ENCODE results near the gene TTYH1. TPM values are rescaled to one million over a fixed set of nuclear protein-coding genes. Genes with fewer than 3 reads are reported as not detected.
"Not testable (repeated sequence)": the region's sequence is repeated elsewhere in the genome, so short reads cannot be mapped to it uniquely, and the experiment has no call there.

TTYH1 gene
- total RNA-seq, 2 donors from 2014 or later = 1.0 to 2.0 TPM

DNA sequence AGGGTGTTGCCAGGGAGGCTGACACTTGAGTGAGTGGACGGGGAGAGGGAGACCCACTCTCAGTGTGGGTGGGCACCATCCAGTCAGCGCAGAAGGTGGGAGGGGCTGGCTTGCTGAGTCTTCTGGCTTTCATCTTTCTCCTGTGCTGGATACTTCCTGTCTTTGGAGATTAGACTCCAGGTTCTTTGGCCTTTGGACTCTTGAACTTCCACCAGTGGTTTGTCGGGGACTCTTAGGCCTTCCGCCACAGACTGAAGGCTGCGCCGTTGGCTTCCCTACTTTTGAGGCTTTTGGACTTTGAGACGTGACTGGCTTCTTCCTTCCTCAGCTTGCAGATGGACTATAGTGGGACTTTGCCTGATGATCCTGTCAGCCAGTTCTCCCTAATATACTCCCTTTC lies 29.5 kb downstream of the TTYH1 start:
- WGBS, 2 experiments (ENCODE audit: insufficient coverage in 1 of 2, insufficient read length in 1 of 2) = 95 to 97% methylated on average over 4 to 7 of the region's 7 CpGs

DNA sequence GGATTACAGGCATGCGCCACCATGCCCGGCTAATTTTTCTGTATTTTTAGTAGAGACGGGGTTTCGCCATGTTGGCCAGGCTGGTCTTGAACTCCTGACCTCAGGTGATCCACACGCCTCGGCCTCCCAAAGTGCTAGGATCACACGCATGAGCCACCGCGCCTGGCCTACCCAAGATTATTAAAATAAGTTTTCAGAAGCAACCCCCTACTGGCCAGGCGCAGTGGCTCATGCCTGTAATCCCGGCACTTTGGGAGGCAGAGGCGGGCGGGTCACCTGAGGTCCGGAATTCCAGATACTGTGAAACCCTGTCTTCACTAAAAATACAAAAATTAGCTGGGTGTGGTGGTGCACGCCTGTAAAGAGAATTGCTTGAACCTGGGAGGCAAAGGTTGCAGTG lies 31.1 kb downstream of the TTYH1 start:
- peaks cover 23% of the 10 kb centered on the region for H3K36me3 ChIP-seq (ENCODE audit: control insufficient read depth, insufficient read depth, low read length)
- not testable (repeated sequence) for H3K9ac ChIP-seq (ENCODE audit: extremely low read depth, low read length, poor library complexity, severe bottlenecking); H3K9me3 Mint-ChIP-seq; H3K4me1 ChIP-seq (ENCODE audit: control insufficient read depth, insufficient read depth, low read length); H3K27ac ChIP-seq (ENCODE audit: low read depth, low read length); H3K27me3 ChIP-seq (ENCODE audit: control insufficient read depth, insufficient read depth, low read length, poor library complexity, severe bottlenecking); H3K4me3 Mint-ChIP-seq; H3K27ac Mint-ChIP-seq; H3K27me3 Mint-ChIP-seq (ENCODE audit: insufficient read depth); H3K4me3 ChIP-seq (ENCODE audit: low read length); H3K9me3 ChIP-seq (ENCODE audit: control insufficient read depth, low read length)
- DNase-seq = peak; percentile 39
- peaks cover 36% of the 10 kb centered on the region for H3K36me3 Mint-ChIP-seq (ENCODE audit: low read depth)
- TF ChIP-seq, protein P1, sequence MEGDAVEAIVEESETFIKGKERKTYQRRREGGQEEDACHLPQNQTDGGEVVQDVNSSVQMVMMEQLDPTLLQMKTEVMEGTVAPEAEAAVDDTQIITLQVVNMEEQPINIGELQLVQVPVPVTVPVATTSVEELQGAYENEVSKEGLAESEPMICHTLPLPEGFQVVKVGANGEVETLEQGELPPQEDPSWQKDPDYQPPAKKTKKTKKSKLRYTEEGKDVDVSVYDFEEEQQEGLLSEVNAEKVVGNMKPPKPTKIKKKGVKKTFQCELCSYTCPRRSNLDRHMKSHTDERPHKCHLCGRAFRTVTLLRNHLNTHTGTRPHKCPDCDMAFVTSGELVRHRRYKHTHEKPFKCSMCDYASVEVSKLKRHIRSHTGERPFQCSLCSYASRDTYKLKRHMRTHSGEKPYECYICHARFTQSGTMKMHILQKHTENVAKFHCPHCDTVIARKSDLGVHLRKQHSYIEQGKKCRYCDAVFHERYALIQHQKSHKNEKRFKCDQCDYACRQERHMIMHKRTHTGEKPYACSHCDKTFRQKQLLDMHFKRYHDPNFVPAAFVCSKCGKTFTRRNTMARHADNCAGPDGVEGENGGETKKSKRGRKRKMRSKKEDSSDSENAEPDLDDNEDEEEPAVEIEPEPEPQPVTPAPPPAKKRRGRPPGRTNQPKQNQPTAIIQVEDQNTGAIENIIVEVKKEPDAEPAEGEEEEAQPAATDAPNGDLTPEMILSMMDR (conservative IDR thresholded peaks at IDR 0.05) = peak; percentile 52
- WGBS, 2 experiments (ENCODE audit: insufficient coverage in 1 of 2, insufficient read length in 1 of 2) = 96% methylated on average over 9 to 15 of the region's 15 CpGs
- H3K4me1 Mint-ChIP-seq = peaks cover 25% of the 10 kb centered on the region

More for the DNA sequence above, 29.5 kb downstream of the TTYH1 start:
- peaks cover 23% of the 10 kb centered on the region for H3K36me3 ChIP-seq (ENCODE audit: control insufficient read depth, insufficient read depth, low read length)
- Mint-ChIP-seq H3K27ac (no peak overlapping the region), H3K27me3 (ENCODE audit: insufficient read depth) (no peaks in the 10 kb centered on the region), H3K4me3 (no peak overlapping the region), H3K9me3 (no peaks in the 10 kb centered on the region), H3K36me3 (ENCODE audit: low read depth) (peaks cover 36% of the 10 kb centered on the region), H3K4me1 (peaks cover 9% of the 10 kb centered on the region)
- DNase-seq = no peak
- H3K9ac ChIP-seq (ENCODE audit: extremely low read depth, low read length, poor library complexity, severe bottlenecking) = no peak overlapping the region
- no peak overlapping the region for H3K27ac ChIP-seq (ENCODE audit: low read depth, low read length)
- H3K27me3 ChIP-seq (ENCODE audit: control insufficient read depth, insufficient read depth, low read length, poor library complexity, severe bottlenecking) = no peaks in the 10 kb centered on the region
- no peaks in the 10 kb centered on the region for H3K9me3 ChIP-seq (ENCODE audit: control insufficient read depth, low read length)
- no peak overlapping the region for H3K4me3 ChIP-seq (ENCODE audit: low read length)
- TF ChIP-seq, protein P1 (conservative IDR thresholded peaks at IDR 0.05) = no peak
- H3K4me1 ChIP-seq (ENCODE audit: control insufficient read depth, insufficient read depth, low read length) = no peaks in the 10 kb centered on the region

DNA sequence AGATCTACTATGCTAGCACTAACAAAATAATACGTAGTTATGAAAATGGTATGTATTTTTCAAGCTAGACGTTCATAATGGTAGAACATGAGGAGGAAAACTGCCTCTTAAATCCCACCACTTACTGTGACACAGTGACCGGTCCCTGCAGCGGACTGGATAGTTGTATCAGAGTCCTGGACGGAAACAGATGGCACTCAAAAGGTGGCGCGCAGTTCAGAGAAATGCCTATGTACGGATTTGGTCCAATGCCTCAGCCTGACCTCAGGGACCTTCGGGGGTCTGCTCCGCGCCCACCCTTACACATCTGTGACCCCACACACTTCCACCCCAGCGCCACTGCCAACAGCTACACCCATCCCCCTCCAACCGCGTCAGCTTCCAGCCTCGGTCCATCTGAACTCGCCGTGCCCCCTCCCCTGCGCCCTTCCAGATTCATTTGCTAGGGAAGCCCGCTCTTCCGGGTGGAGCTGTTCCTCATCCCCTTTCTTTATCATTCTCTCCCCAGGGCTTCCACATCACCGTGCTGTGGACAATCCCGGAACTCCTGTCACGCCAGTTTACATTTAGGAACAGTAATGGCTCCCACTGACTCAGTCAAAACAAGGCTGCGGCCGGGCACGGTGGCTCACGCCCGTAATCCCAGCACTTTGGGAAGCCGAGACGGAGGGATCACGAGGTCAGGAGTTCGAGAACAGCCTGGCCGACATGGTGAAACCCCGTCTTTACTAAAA lies 32.9 kb downstream of the TTYH1 start:
- Histone ChIP-seq H3K27me3 (ENCODE audit: control insufficient read depth, insufficient read depth, low read length, poor library complexity, severe bottlenecking) (no peaks in the 10 kb centered on the region), H3K9ac (ENCODE audit: extremely low read depth, low read length, poor library complexity, severe bottlenecking) (peak overlapping the region; percentile 93), H3K36me3 (ENCODE audit: control insufficient read depth, insufficient read depth, low read length) (peaks cover 33% of the 10 kb centered on the region), H3K9me3 (ENCODE audit: control insufficient read depth, low read length) (no peaks in the 10 kb centered on the region), H3K4me1 (ENCODE audit: control insufficient read depth, insufficient read depth, low read length) (peaks cover 9% of the 10 kb centered on the region), H3K27ac (ENCODE audit: low read depth, low read length) (peak overlapping the region; percentile 97), H3K4me3 (ENCODE audit: low read length) (peak overlapping the region; percentile 97)
- Mint-ChIP-seq H3K9me3 (no peaks in the 10 kb centered on the region), H3K36me3 (ENCODE audit: low read depth) (peaks cover 39% of the 10 kb centered on the region), H3K4me1 (peaks cover 29% of the 10 kb centered on the region), H3K4me3 (peak overlapping the region; percentile 97), H3K27ac (peak overlapping the region; percentile 100), H3K27me3 (ENCODE audit: insufficient read depth) (no peaks in the 10 kb centered on the region)
- peak; percentile 79 for DNase-seq
- TF ChIP-seq, protein P1 (conservative IDR thresholded peaks at IDR 0.05) = no peak
- 1% methylated on average over 28 to 33 of the region's 34 CpGs for WGBS, 2 experiments (ENCODE audit: insufficient coverage in 1 of 2, insufficient read length in 1 of 2)
